ENCODE measurements around the gene LCN12. TPM values are rescaled to one million over a fixed set of nuclear protein-coding genes. Genes with fewer than 3 reads are reported as not detected.
A peak's percentile ranks its signal among the peaks of the same experiment; 100 is the strongest.

LCN12 gene
- total RNA-seq, 4 donors from 2014 or later, result not detected

- intact Hi-C loops (cut with DNase I), result no loop called here
- 85 to 89% methylated on average over 1 of the region's 1 CpG for WGBS, 2 donors
Observed at GRCh38 chr9:136957461-136957860, 5.4 kb downstream of the LCN12 start.

GRCh38 chr9:136957901-136958300 lies 5.8 kb downstream of the LCN12 start:
- H3K27me3 ChIP-seq, result no peaks in the 10 kb centered on the region
- TF ChIP-seq CTCF (IDR thresholded peaks at IDR 0.05) (no peak), POLR2A (IDR thresholded peaks at IDR 0.05) (no peak)
- H3K36me3 ChIP-seq, result no peaks in the 10 kb centered on the region
- no peaks in the 10 kb centered on the region for H3K9me3 ChIP-seq
- no peak for DNase-seq
- WGBS, 2 donors, result 81 to 100% methylated on average over 3 to 4 of the region's 6 CpGs
- intact Hi-C loops (cut with DNase I), result no loop called here
- no peak overlapping the region for H3K27ac ChIP-seq
- no peak overlapping the region for H3K4me3 ChIP-seq
- peaks cover 8 to 16% (median 10%) of the 10 kb centered on the region in 3 donors for H3K4me1 ChIP-seq

More at GRCh38 chr9:136957461-136957860, 5.4 kb downstream of the LCN12 start:
- Histone ChIP-seq H3K9me3 (no peaks in the 10 kb centered on the region), H3K27ac (no peak overlapping the region), H3K36me3 (no peaks in the 10 kb centered on the region), H3K27me3 (no peaks in the 10 kb centered on the region), H3K4me1 (peaks cover 8 to 16% (median 10%) of the 10 kb centered on the region in 3 donors), H3K4me3 (no peak overlapping the region)
- DNase-seq, result no peak
- TF ChIP-seq CTCF (IDR thresholded peaks at IDR 0.05) (no peak), POLR2A (IDR thresholded peaks at IDR 0.05) (no peak)

DNA sequence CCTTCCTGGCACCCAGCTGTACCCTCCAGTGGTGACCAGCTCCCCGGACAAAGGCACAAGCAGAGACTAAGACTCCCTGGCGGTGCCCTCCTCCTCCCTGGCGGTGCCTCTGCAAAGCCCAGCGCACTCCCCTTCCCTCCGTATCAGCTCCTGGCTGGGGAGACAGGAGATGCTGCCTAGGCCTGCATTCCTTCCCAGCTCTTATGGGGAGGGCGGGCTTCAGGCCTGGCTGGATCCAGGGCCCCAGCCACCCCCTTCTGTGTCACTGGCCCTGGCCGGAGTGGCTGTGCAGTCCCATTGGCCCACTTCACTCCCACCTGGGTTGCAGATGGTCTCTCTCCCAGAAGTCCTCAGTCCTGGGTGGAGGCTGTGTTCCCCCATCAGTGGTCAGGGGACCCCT lies 6.4 kb downstream of the LCN12 start:
- DNase-seq, result no peak
- intact Hi-C loops (cut with DNase I), result no loop called here
- Histone ChIP-seq H3K4me3 (no peak overlapping the region), H3K36me3 (no peaks in the 10 kb centered on the region), H3K4me1 (peaks cover 8 to 19% (median 10%) of the 10 kb centered on the region in 3 donors), H3K27me3 (no peaks in the 10 kb centered on the region), H3K27ac (no peak overlapping the region), H3K9me3 (no peaks in the 10 kb centered on the region)
- WGBS, 2 donors, result 98% methylated on average over 5 of the region's 7 CpGs; no CpG with 5 or more reads in 1 of the 2 donors
- TF ChIP-seq POLR2A (IDR thresholded peaks at IDR 0.05), result no peak
- TF ChIP-seq CTCF (IDR thresholded peaks at IDR 0.05), result no peak

- 95 to 100% methylated on average over 1 to 15 of the region's 28 CpGs for WGBS, 2 donors
- no peak for TF ChIP-seq POLR2A (IDR thresholded peaks at IDR 0.05)
- TF ChIP-seq CTCF (IDR thresholded peaks at IDR 0.05), result no peak
- intact Hi-C loops (cut with DNase I), result no loop called here
Observed at GRCh38 chr9:136958898-136959850, 7.1 kb downstream of the LCN12 start.

More at GRCh38 chr9:136958898-136959850, 7.1 kb downstream of the LCN12 start:
- DNase-seq, result no peak
- no peak overlapping the region for H3K4me3 ChIP-seq
- no peaks in the 10 kb centered on the region for H3K27me3 ChIP-seq
- H3K9me3 ChIP-seq, result no peaks in the 10 kb centered on the region
- H3K27ac ChIP-seq, result peak overlapping the region in 1 of 4 donors; percentile 9
- no peaks in the 10 kb centered on the region for H3K36me3 ChIP-seq
- peaks cover 12 to 26% (median 12%) of the 10 kb centered on the region in 3 donors for H3K4me1 ChIP-seq

All from esophagus squamous epithelium (tissue), 5 donors.